Stimulated activated CD8-positive, alpha-beta memory T cell treated with anti-CD3 and anti-CD28 coated beads, Interleukin-15, amount 100 ng/mL, for 4 hours (primary cell): ENCODE data around the gene ZNF577.

Experiments
- DNase-seq, 2 donors: peaks; one replicate each; pipeline ENCODE4 v3.0.0-alpha.2; 2020; ENCODE audit warnings: low read depth in 2 of 2

Gene ZNF577

DNA sequence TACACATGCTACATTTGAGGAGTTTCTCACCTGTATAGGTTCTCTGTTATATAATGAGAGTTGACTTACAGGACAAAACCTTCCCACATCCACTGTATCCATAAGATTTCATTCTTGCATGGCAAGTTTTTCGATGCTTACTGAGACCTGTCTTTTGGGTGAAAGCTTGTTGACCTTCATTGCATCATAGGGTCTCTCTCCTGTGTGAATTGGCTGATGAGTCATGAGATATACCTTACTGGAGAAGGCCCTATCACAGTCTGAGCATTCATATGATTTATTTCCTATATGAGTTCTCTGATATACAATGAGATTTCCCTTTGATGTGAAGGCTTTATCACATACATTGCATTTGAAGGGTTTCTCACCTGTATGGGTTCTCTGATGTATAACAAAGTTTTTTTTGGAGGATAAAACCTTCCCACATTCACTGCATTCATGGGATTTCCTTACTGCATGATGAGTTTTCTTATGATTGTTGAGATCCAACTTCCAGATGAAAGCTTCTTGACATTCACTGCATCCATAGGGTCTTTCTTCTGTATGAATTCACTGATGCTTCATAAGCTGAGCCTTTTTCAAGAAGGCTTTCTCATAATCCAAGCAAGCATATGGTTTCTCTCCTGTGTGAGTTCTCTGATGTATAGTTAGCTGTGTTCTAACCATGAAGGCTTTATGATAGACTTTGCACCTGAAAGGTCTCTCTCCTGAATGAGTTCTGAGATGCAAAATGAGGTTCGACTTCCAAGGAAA lies 25.7 kb downstream of the ZNF577 start:
- no peak for DNase-seq

DNA sequence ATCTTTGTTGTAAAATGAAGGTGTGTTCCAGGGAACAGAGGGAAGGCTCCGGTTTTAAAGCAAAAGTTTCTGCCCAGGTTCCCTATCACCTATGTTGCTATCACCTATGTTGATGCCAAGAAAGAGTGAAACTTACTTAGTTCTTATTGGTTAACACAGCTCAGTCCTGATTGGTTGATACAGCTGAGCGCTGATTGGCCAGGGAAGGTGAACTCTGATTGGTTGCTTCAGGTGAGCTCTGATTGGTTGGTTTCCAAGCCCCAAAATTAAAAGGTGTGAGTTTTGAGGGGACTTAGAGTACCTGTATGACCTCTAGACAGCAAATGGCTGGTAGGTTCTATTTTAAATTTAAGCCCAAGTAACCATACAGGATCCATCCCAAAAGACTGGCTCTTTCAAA lies 50.6 kb downstream of the ZNF577 start:
- DNase-seq = no peak

DNA sequence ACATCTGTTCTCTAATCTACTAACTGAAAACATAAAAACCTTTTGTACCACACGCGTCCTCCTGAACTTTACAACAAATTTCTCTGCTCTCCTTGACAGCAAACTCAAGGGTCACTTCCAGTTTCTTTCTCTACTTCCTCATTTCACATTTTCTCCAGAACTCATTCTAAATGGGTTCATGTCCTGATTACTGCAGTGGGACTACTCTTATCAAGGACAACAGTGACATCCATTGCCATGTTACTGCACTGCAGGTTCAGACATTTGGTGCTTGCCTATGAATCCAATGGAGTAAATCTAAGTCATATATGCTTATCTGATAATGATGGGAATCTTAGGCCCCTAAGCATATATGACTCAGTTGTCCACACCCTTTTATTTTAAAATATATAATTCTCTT lies 57.5 kb downstream of the ZNF577 start:
- DNase-seq = no peak

DNA sequence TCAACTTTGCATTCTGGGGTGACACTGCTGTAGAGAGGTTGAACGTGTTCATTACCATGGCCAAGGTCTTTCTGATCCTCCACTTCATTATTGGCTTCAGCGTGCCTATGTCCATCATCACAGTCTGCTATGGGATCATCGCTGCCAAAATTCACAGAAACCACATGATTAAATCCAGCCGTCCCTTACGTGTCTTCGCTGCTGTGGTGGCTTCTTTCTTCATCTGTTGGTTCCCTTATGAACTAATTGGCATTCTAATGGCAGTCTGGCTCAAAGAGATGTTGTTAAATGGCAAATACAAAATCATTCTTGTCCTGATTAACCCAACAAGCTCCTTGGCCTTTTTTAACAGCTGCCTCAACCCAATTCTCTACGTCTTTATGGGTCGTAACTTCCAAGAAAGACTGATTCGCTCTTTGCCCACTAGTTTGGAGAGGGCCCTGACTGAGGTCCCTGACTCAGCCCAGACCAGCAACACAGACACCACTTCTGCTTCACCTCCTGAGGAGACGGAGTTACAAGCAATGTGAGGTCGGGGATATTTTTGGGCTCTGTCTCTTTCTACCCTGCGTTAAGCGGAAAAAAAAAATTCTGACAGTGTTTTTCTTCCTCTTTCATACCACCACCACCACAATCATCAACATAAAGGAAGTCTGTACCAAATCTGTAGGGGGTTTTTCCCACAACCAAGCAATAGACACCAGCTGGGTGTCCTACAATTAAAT lies 63.3 kb downstream of the ZNF577 start:
- no peak for DNase-seq

DNA sequence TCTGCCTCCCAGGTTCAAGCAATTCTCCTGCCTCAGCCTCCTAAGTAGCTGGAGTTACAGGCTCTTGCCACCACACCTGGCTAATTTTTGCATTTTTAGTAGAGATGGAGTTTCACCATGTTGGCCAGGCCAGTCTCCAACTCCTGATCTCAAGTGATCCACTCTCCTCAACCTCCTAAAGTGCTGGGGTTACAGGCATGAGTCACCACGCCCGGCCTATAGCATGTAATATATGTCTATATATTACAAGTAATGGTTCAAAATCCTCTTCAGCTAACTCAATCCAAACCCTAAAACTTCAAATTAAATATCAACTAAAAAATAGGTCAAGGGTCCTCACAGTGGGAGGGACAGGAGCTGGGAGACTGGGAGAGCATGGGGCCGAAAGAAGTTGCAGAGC lies 64.8 kb downstream of the ZNF577 start:
- DNase-seq = no peak

DNA sequence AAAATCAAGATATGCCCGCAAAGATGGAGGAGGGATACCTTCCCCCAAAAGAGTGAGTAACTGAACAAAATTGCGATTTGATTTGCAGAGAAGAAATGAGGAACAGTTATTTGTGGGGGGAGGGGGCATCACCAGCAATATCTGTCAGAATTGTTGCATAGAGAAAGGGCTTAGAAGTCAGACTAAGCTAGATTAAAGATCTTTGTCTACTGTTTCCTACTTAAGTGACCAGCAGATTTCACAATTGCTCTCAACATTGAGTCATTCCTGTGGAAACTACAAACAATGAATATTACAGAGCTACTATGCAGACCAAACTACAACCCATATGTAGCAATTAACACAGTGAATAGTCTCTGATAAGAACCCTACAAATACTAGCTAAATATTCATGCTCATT lies 65.4 kb downstream of the ZNF577 start:
- no peak for DNase-seq

DNA sequence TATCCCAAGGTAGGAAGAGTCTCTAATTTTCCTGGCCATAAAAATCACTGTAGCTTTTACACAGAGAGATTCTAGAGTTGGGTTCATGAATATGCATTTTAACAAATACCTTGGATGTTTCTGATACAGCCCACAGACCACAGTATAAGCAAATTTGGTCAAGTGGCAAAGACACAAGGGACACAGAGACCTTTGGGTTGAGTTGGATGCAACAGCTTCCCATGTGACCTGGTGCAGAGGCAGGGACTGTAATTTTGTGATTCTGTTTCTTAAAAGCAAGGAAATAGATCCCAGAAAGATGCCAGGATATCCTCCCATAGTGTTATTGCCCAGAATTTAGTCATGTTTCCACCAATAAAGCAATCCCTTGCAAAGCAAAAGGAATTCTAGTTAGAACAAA lies 65.8 kb downstream of the ZNF577 start:
- no peak for DNase-seq

DNA sequence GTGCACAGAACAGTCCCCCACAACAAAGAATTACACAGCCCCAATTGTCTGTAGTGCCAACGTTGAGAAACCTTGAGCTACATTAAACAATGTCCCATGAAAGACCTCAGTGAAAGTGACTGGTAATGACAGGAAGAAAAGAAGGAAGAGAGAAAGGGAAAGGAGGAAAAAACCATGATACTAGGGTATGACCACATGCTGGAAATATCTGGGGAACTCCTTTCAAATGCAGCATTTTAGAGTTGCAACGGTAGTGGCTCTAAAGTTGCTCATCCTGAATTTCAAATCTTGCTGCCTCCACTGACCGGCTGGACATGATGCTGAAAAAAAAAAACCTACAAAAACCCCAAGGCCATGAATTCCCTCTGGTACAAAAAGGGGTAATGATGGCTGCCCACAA lies 66.3 kb downstream of the ZNF577 start:
- no peak for DNase-seq
